ENCODE data around the gene ZBTB8OS.

The ZBTB8OS gene

DNA sequence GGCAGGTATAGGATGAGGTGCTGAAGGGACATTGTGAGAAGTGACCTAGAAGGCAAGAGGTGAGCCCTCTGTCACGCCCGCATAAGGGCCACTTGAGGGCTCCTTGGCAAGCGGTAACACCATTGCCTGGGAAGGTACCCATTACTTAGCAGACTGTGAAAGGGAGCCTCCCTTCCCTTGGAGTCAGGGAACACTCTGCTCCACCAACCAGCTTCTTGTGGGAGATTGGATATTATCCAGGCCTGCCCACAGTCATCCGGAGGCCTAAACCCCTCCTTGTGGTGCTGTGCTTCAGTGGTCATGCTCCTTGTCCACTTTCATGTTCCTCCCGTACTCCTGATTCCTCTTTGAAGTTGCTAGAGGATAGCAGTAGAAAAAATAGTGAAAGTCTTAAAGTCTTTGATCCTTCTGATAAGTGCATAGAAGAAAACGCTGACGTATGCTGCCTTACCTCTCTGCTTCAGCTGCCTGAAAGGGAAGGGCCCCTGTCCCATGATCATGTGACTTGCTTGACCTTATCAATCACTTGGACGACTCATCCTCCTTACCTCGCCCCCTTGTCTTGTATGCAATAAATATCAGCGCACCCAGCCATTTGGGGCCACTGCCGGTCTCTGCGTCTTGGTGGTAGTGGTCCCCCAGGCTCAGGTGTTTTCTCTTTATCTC, 16.7 kb upstream of the ZBTB8OS start:
- H3K4me3 ChIP-seq (replicated peaks; ENCODE audit: low read depth, low read length): no peak overlapping the region
- no peak for DNase-seq (ENCODE audit: extremely low read depth, low read depth)
- TF ChIP-seq CTCF (IDR thresholded peaks at IDR 0.05; ENCODE audit: low read depth, low read length, missing control alignments): no peak

GRCh38 chr1:32665915-32666314, 15.6 kb upstream of the ZBTB8OS start:
- no peak for DNase-seq (ENCODE audit: extremely low read depth, low read depth)
- H3K4me3 ChIP-seq (replicated peaks; ENCODE audit: low read depth, low read length): no peak overlapping the region
- TF ChIP-seq CTCF (IDR thresholded peaks at IDR 0.05; ENCODE audit: low read depth, low read length, missing control alignments): no peak

GRCh38 chr1:32659581-32659980, 9.2 kb upstream of the ZBTB8OS start:
- TF ChIP-seq CTCF (IDR thresholded peaks at IDR 0.05; ENCODE audit: low read depth, low read length, missing control alignments): no peak
- no peak for DNase-seq (ENCODE audit: extremely low read depth, low read depth)
- H3K4me3 ChIP-seq (replicated peaks; ENCODE audit: low read depth, low read length): no peak overlapping the region

DNA sequence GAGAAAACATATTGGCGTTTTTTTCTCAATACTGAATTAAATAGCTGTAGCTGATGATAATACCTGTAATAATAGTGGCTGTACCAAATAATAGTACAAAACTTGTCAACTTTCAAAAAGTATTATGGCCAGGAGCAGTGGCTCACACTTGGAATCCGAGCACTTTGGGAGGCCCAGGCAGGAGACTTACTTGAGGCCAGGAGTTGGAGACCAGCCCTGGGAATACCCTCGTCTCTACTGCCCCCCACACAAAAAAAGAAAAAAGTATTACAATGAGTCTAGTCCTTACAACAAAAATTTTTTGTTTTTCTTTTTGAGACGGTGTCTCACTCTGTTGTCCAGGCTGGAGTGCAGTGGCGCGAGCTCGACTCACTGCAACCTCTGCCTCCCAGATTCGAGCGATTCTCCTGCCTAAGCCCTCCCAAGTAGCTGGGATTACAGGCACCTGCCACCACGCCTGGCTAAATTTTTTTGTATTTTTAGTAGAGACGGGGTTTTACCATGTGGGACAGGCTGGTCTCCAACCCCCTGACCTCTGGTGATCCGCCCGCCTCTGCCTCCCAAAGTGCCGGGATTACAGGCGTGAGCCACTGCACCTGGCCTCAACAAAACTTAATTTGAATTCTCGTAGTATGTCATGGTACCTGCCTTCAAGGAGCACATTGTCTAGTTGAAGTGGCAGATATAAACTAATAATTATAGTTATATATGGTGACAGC, 2.1 kb upstream of the ZBTB8OS start:
- no peak for DNase-seq (ENCODE audit: extremely low read depth, low read depth)
- H3K4me3 ChIP-seq (replicated peaks; ENCODE audit: low read depth, low read length): peak overlapping the region; percentile 87
- no peak for TF ChIP-seq CTCF (IDR thresholded peaks at IDR 0.05; ENCODE audit: low read depth, low read length, missing control alignments)

- peak overlapping the region; percentile 87 for H3K4me3 ChIP-seq (replicated peaks; ENCODE audit: low read depth, low read length)
- DNase-seq (ENCODE audit: extremely low read depth, low read depth): no peak
- no peak for TF ChIP-seq CTCF (IDR thresholded peaks at IDR 0.05; ENCODE audit: low read depth, low read length, missing control alignments)
Observed at GRCh38 chr1:32651461-32652073, 1.2 kb upstream of the ZBTB8OS start.

GRCh38 chr1:32650752-32651460, 556 bp upstream of the ZBTB8OS start, which contains the start of gene RBBP4:
TSS of gene RBBP4 (plus strand) at chr1:32651208. CDS start at chr1:32651307, 99 bp downstream.
- no peak for TF ChIP-seq CTCF (IDR thresholded peaks at IDR 0.05; ENCODE audit: low read depth, low read length, missing control alignments)
- DNase-seq (ENCODE audit: extremely low read depth, low read depth): peak; percentile 80
- H3K4me3 ChIP-seq (replicated peaks; ENCODE audit: low read depth, low read length): peak within 1 kb of the TSS; percentile 87
